HG03575 (cell line): ENCODE measurements around the gene ATAD3B.
"Not testable (repeated sequence)": the region's sequence is repeated elsewhere in the genome, so short reads cannot be mapped to it uniquely, and the experiment has no call there.

Experiments
- ATAC-seq: cut with Tn5 transposase; IDR thresholded peaks from one replicate; pipeline ENCODE4 v1.9.1; 2021; ENCODE audit not compliant: unreplicated experiment, insufficient number of reproducible peaks, low FRiP score; ENCODE audit errors: extremely low read depth

ATAD3B gene

DNA sequence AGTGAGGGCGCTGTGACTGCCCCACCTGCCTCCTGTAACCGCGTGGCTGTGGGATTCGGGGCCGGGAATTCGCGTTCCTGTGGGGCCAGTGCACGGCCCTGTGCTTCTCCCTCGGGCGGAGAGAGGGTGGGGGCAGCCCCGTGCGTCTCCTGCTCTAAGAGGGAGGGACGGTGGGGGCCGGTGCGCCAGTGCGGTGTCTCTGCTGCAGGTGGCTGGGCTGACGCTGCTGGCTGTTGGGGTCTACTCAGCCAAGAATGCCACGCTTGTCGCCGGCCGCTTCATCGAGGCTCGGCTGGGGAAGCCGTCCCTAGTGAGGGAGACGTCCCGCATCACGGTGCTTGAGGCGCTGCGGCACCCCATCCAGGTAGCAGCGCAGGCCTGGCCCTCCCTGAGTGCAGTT is 51.0 kb downstream of the ATAD3B start:
- not testable (repeated sequence) for ATAC-seq

- ATAC-seq = not testable (repeated sequence)
Observed at GRCh38 chr1:1523226-1523625, 51.7 kb downstream of the ATAD3B start.

DNA sequence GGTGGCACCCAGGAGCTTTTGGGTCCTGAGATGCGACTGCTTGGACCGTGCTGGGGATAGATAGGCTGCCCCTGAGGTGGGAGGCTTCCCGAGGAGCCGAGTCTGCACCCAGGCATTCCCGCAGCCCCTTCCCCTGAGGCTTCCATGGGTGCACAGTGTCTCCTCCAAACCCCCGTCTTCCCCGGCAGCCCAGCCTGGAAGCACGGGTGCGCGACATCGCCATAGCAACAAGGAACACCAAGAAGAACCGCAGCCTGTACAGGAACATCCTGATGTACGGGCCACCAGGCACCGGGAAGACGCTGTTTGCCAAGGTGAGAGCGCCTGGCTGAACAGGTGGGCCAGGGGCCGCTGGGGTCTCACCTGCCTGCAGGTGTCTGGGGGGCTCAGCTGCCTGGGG is 52.1 kb downstream of the ATAD3B start:
- ATAC-seq = not testable (repeated sequence)

GRCh38 chr1:1524750-1525383 is 53.3 kb downstream of the ATAD3B start:
- not testable (repeated sequence) for ATAC-seq

DNA sequence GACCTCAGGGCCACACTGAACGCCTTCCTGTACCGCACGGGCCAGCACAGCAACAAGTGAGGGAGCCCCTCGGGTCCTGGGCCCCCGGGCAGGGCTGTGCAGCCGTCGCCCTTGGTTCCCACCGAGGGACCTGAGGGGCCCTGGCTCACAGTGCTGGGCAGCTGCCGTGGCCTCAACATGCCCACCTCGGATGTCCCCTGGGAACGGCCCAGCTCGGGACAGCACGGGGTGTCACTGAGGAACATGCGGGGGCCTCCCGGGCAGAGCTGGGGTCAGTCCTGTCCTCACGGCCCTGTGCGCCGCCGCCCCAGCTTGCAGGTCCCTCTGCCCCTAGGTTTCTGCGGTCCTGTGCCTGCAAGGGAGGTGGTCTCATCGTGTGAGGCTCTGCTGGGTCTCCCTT is 54.9 kb downstream of the ATAD3B start:
- ATAC-seq = not testable (repeated sequence)

DNA sequence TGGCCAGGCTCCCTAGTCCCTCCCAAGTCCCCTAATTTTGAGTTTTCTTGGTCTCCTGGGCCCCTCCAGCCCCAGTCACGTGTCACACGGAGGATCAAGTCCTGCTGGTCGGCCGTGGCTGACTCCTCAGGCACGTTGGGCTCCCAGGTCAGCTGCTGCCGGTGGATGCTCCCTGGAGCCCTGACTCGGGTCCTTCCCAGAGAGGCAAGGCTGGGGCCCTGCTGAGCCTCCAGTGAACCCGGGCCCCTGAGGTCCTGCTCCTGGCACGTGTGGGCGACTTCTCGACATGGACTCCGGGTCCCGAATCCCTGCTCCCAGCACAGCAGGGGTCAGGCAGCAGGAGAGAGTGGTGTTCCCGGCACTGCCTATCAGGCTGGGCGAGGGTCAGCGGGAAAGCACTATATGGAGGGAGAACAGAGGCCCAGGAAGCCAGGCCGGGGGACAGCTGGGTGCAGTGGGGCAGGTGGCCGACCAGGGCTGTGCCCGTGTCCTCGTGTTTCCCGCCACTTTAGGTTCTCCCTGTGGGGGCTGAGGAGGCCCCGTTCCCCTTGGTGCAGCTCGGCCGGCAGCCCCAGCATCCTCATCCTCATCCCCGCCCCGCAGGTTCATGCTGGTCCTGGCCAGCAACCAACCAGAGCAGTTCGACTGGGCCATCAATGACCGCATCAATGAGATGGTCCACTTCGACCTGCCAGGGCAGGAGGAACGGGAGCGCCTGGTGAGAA is 55.7 kb downstream of the ATAD3B start:
- ATAC-seq = no peak

DNA sequence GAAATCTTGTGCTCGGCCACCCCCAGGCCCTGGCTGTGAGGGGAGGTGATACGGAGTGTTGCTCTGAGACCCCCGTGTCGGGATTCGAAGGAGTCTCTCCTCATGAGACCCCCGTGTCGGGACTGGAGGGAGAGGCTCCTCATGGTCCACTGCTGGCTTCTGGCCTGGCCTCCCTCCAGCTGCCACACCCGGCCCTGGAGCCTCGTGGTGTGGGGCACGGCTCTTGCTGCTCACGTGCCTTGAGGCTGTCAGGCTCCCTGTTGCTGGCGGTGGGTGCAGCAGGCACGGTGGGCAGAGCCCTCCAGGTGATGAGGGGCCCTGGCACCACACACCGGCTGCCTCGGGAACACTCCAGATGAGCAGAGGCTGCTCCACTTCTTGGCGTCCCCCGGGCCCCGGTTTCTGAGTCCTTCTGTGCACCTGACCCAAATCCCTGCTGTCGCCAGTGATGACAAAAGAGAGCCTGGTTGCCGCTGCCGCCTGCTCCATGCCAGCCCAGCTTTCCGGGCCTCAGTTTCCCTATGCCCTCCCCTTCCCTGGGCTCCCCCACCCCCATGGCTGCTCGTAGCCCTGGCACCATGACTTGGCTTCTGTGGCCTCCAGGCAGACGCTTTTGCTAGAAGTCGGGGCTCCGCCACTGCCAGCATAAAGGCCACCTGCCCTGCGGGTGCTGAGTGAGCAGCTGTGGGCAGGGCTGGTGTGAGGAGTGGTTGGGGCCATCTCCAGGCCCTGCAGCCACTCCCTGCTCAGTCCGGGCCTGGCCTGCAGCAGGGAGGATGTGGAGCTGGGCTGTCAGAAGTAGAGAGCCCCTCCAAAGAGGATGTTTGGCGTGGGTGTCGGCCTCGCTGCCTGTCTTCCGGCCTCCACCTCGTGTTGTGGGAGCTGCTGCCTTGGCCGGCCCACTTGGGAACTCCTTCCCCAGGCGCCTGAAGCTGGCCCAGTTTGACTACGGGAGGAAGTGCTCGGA is 57.0 kb downstream of the ATAD3B start:
- no peak for ATAC-seq

GRCh38 chr1:1529321-1529720 is 57.8 kb downstream of the ATAD3B start:
- no peak for ATAC-seq

GRCh38 chr1:1529936-1530335 is 58.4 kb downstream of the ATAD3B start:
- no peak for ATAC-seq

- ATAC-seq = no peak
Observed at GRCh38 chr1:1531947-1532346, 60.4 kb downstream of the ATAD3B start.

DNA sequence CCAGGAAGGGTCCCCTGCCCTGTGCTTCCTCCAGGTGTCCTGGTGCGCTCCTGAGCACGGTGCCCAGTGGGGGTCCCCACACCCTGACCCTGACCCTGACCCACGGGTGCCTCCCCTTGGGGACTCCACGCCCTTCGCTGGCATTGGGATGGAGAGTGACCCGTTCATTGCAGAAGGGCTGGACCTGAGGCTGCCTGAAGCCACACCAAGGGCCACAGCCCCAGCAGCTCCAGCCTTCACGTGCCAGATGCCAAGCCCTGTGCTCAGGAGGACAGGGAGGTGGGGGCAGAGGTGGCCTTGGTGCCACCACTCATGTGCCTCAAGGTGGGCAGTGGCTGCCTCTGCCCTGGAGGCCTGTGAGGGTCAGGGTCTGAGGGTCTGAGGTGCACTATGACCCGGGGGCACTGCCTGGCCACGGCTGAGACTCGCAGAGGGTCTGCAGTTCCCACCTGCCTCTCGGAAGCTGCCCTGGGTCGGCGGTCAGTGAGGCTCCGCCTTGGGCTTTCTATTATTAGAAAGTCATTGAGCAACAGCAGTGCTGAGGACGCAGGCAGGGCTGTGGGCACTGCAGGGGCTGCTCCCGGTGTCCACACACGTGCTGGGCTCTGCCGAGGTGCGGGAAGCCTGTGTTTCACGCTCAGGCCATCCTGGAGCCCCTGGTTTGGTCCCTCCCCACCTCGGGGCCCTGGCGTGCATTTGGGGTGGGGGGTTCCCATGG is 61.8 kb downstream of the ATAD3B start:
- not testable (repeated sequence) for ATAC-seq

GRCh38 chr1:1533894-1534291 is 62.3 kb downstream of the ATAD3B start:
- not testable (repeated sequence) for ATAC-seq

GRCh38 chr1:1534401-1535154 is 63.0 kb downstream of the ATAD3B start:
- no peak for ATAC-seq

DNA sequence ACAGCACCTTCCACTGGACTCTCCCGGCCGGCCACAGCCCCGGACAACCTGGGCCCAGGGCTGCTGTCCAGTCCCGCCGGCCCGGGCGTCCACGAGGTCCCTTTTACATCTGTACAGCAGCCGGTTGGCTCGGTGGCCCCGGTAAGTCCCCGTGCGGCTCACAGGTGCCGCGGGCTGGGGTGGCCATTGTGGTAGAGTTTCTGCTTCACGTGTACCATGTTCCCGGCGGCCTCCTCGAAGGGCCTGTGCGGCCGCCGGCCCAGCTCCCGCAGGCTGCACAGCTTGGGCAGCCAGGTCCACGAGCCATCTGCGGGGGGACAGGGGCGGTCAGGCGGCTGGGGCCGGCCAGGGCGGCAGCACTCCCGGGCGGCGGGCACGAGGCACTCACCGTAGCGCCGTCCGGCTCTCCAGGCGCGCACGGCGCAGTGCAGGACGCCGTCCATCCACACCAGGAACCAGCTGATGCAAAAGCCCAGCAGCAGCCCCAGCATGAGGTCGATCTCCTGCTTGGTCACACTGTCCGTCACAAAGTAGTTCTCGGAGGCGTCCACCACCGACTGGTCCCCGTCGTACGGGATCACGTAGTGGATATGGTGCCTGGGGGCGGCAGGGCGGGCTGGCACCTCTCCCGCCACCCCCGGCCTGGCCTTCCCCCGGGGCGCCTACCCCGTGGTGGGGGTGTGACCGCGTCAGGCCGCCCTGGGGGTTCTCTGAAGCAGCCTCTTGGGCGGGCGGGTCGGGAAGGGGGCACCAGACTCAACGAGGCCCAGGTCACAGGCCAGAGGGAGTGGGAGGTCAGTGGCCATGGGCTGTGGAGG is 63.8 kb downstream of the ATAD3B start:
- ATAC-seq = no peak

DNA sequence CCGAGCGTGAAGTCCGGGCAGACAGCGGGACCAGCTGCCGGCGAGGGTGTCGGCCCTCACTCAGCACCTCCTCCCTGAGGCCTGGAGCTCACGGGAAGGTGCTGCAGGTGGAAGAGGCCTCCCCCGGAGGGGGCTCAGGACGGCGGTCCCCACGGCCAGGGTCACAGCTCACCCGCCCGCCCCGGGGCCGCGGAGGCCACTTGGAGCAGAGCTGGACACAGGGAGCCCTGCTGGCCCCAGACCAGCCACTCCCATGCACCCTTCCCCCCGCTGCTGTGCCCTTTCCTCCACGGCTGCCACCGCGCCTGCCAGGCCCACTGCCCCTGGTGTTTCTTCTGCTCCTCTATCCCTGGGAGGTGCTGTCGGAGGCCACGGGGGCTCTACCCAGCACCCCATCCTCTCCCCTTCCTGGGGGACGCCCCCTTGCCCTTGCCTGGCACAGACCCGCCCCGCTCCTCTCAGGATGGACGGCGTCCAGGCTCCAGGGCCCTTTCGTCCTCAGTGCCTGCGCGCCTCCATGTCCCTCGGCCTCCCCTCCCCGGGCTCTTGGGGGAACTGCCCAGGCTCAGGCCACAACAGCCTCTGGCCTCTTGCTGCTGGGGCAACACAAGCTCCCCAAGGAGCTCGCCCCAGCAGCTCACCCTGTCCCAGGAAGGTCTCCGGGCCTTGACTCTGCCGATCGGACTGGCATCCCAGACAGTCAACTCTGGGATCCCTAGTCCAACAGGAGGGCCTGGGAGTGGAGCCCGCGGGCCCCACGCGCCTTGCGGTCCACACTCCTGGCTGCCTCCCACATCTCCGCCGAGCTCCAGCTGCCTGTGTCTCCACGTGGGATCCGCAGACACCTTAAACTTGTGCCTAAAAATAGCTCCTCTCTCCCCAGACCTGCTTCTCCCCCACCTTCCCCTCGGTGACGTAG is 64.7 kb downstream of the ATAD3B start:
- no peak for ATAC-seq

- ATAC-seq = no peak
Observed at GRCh38 chr1:1536938-1537546, 65.5 kb downstream of the ATAD3B start.
